ENCODE data around the gene MAPK8IP3. TPM values are rescaled to one million over a fixed set of nuclear protein-coding genes. Genes with fewer than 3 reads are reported as not detected.
"Not testable (repeated sequence)": the region's sequence is repeated elsewhere in the genome, so short reads cannot be mapped to it uniquely, and the experiment has no call there.

Gene MAPK8IP3
- total RNA-seq, 4 donors from 2014 or later: 56.0 to 206 (median 82.1) TPM

DNA sequence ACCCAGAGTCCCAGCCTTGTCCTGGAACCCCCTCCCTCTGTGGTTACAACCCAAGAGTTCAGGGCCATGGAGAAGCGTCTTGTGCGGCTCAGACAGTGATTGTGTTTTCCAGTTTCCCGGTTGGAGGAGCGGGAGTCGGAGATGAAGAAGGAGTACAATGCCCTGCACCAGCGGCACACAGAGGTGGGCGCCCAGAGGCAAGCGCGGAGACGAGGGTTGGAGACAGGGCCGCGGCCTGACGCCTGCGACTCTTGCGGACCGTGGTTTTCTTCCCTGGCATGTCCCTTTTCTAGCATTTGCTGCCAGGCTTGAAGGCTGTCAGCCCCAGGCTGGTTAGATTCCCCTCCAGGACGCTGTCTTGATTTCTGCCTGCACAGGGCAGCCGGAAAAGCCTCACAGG, 23.0 kb downstream of the MAPK8IP3 start:
- DNase-seq (ENCODE audit: low spot score in 2 of 2): no peak
- H3K36me3 ChIP-seq: peaks cover 73% of the 10 kb centered on the region
- H3K4me1 ChIP-seq: peaks cover 16% of the 10 kb centered on the region
- TF ChIP-seq CTCF (IDR thresholded peaks at IDR 0.05): no peak
- H3K27ac ChIP-seq: no peak overlapping the region
- no peak overlapping the region for H3K4me3 ChIP-seq
- H3K9me3 ChIP-seq: no peaks in the 10 kb centered on the region
- WGBS: 94% methylated on average over 18 of the region's 18 CpGs
- H3K27me3 ChIP-seq: no peaks in the 10 kb centered on the region

DNA sequence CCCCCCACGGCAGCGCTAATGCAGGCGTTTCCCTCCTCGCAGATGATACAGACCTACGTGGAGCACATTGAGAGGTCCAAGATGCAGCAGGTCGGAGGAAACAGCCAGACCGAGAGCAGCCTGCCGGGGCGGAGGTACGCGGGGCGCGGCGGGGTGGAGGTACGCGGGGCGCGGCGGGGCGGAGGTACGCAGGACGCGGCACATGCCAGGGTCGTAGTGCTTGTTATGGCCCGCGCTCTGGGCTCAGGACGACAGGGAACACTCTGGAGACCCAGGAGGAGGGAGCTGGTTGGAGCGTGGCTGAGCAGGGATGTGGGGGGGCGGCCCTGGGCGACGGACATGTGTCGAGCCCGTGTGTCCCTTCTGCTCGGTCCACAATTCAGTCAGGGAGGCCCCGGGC, 23.4 kb downstream of the MAPK8IP3 start:
- H3K27ac ChIP-seq: no peak overlapping the region
- TF ChIP-seq POLR2AphosphoS5 (IDR thresholded peaks at IDR 0.05) (no peak), EP300 (IDR thresholded peaks at IDR 0.05) (no peak)
- WGBS: 90% methylated on average over 35 of the region's 35 CpGs
- no peaks in the 10 kb centered on the region for H3K27me3 ChIP-seq
- no peak overlapping the region for H3K4me3 ChIP-seq
- DNase-seq (ENCODE audit: low spot score in 2 of 2): no peak
- peaks cover 75% of the 10 kb centered on the region for H3K36me3 ChIP-seq
- peaks cover 14% of the 10 kb centered on the region for H3K4me1 ChIP-seq
- no peaks in the 10 kb centered on the region for H3K9me3 ChIP-seq

- TF ChIP-seq EP300 (IDR thresholded peaks at IDR 0.05): no peak
- TF ChIP-seq POLR2AphosphoS5 (IDR thresholded peaks at IDR 0.05): no peak
- TF ChIP-seq CTCF (IDR thresholded peaks at IDR 0.05): no peak
- TF ChIP-seq POLR2A (IDR thresholded peaks at IDR 0.05): no peak
- Histone ChIP-seq H3K4me3 (no peak overlapping the region), H3K27me3 (no peaks in the 10 kb centered on the region), H3K36me3 (peaks cover 62% of the 10 kb centered on the region), H3K4me1 (peaks cover 14% of the 10 kb centered on the region), H3K27ac (no peak overlapping the region), H3K9me3 (no peaks in the 10 kb centered on the region)
- 82% methylated on average over 7 of the region's 7 CpGs for WGBS
- DNase-seq (ENCODE audit: low spot score in 2 of 2): no peak
Observed at GRCh38 chr16:1731073-1731472, 25.1 kb downstream of the MAPK8IP3 start.

DNA sequence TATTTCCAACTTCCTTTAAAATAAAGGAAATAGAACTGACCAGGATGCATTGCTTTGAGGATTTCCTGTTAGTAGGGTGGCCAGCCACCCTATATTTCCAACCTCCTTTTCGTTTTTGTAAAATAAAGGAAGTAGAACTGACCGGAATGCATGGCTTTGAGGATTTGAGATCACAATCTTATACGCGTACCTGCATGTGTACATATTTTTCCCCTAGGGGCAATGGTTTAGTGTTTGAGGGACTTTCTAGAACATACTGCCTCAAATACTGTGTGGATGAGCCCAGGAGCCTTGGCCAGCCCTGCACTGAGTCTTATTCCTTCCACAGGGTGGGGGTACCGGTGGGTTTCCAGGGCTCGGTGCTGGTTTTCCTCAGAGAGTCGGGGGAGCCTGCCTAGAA, 25.6 kb downstream of the MAPK8IP3 start:
- no peak for DNase-seq (ENCODE audit: low spot score in 2 of 2)
- Histone ChIP-seq H3K4me3 (no peak overlapping the region), H3K27ac (no peak overlapping the region), H3K9me3 (no peaks in the 10 kb centered on the region), H3K36me3 (peaks cover 56% of the 10 kb centered on the region), H3K27me3 (no peaks in the 10 kb centered on the region), H3K4me1 (peaks cover 14% of the 10 kb centered on the region)
- TF ChIP-seq EP300 (IDR thresholded peaks at IDR 0.05): no peak
- no peak for TF ChIP-seq POLR2A (IDR thresholded peaks at IDR 0.05)
- TF ChIP-seq POLR2AphosphoS5 (IDR thresholded peaks at IDR 0.05): no peak
- TF ChIP-seq CTCF (IDR thresholded peaks at IDR 0.05): no peak
- 74% methylated on average over 6 of the region's 7 CpGs for WGBS

GRCh38 chr16:1732071-1732470, 26.1 kb downstream of the MAPK8IP3 start:
- Histone ChIP-seq H3K4me1 (peaks cover 14% of the 10 kb centered on the region), H3K9me3 (no peaks in the 10 kb centered on the region), H3K36me3 (peaks cover 55% of the 10 kb centered on the region), H3K27ac (no peak overlapping the region), H3K27me3 (no peaks in the 10 kb centered on the region), H3K4me3 (no peak overlapping the region)
- TF ChIP-seq CTCF (IDR thresholded peaks at IDR 0.05) (no peak), POLR2AphosphoS5 (IDR thresholded peaks at IDR 0.05) (no peak), POLR2A (IDR thresholded peaks at IDR 0.05) (no peak)
- WGBS: 78% methylated on average over 7 of the region's 14 CpGs
- no peak for DNase-seq (ENCODE audit: low spot score in 2 of 2)

DNA sequence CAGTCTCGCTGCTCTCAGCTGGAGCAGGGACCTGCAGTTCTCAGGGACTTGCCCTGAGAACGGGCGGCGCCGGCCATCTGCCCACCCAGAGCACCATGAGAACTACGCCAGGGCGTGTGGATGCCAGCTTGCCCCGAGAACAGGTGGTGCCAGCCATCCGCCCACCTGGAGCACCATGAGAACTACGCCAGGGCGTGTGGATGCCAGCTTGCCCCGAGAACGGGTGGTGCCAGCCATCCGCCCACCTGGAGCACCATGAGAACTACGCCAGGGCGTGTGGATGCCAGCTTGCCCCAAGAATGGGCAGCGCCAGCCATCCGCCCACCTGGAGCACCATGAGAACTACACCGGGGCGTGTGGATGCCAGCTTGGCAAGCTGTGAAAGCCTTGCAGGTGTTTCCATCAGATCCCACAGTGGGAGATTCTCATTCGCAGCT, 26.6 kb downstream of the MAPK8IP3 start:
- H3K4me3 ChIP-seq; H3K27me3 ChIP-seq; DNase-seq (ENCODE audit: low spot score in 2 of 2); H3K9me3 ChIP-seq; H3K27ac ChIP-seq: not testable (repeated sequence)
- WGBS: 69% methylated on average over 14 of the region's 21 CpGs
- H3K4me1 ChIP-seq: peaks cover 14% of the 10 kb centered on the region
- H3K36me3 ChIP-seq: peaks cover 53% of the 10 kb centered on the region

All from suprapubic skin (tissue), 4 donors.